Sigmoid colon (tissue), 4 donors: ENCODE data around the gene KRTAP5-2.

Experiments
- EP300 ChIP-seq, 4 donors: sonication (generic); formaldehyde crosslinking; IDR thresholded peaks; one replicate each; pipeline ENCODE4 v1.6.1; 2017; ENCODE audit warnings: antibody characterized with exemption in 4 of 4
- POLR2AphosphoS5 ChIP-seq, 4 donors: sonication (generic); formaldehyde crosslinking; IDR thresholded peaks; one replicate each; pipeline ENCODE4 v1.6.1; 2017; ENCODE audit warnings: antibody characterized with exemption in 4 of 4

GRCh38 chr11:1574238-1574932, 23.7 kb downstream of the KRTAP5-2 start:
- TF ChIP-seq EP300 (IDR thresholded peaks at IDR 0.05) (no peak), POLR2AphosphoS5 (IDR thresholded peaks at IDR 0.05) (no peak)
